ENCODE measurements around the gene YWHAH. TPM values are rescaled to one million over a fixed set of nuclear protein-coding genes. Genes with fewer than 3 reads are reported as not detected.

Gene YWHAH
- total RNA-seq, 1 experiment from 2014 or later: 64.2 TPM

GRCh38 chr22:31926024-31926423 lies 18.3 kb upstream of the YWHAH start:
- Mint-ChIP-seq H3K4me1 (ENCODE audit: insufficient read depth, unreplicated experiment) (no peaks in the 10 kb centered on the region), H3K9me3 (ENCODE audit: unreplicated experiment) (peaks cover 8% of the 10 kb centered on the region), H3K27me3 (ENCODE audit: insufficient read depth, unreplicated experiment) (peaks cover 31% of the 10 kb centered on the region), H3K4me3 (ENCODE audit: unreplicated experiment) (no peak overlapping the region), H3K27ac (ENCODE audit: low read depth, unreplicated experiment) (no peak overlapping the region), H3K36me3 (ENCODE audit: insufficient read depth, unreplicated experiment) (no peaks in the 10 kb centered on the region)
- no peak for TF ChIP-seq CTCF (IDR thresholded peaks at IDR 0.05; ENCODE audit: unreplicated experiment)
- BruUV-seq (replicated peaks): no TSS peak
- ChIA-PET CTCF (no interaction called here), POLR2A (interaction anchor here (0.6 kb wide), 1 partner anchor 35 kb away, joined by 3 read pairs; no protein-coding TSS in a partner anchor)
- intact Hi-C loops (cut with micrococcal nuclease): no loop called here
- DNase-seq (ENCODE audit: unreplicated experiment): no peak

- TF ChIP-seq CTCF (IDR thresholded peaks at IDR 0.05; ENCODE audit: unreplicated experiment): no peak
- Mint-ChIP-seq H3K27ac (ENCODE audit: low read depth, unreplicated experiment) (no peak overlapping the region), H3K4me1 (ENCODE audit: insufficient read depth, unreplicated experiment) (no peaks in the 10 kb centered on the region), H3K27me3 (ENCODE audit: insufficient read depth, unreplicated experiment) (peaks cover 31% of the 10 kb centered on the region), H3K4me3 (ENCODE audit: unreplicated experiment) (no peak overlapping the region), H3K9me3 (ENCODE audit: unreplicated experiment) (peaks cover 8% of the 10 kb centered on the region), H3K36me3 (ENCODE audit: insufficient read depth, unreplicated experiment) (no peaks in the 10 kb centered on the region)
- CTCF ChIA-PET: no interaction called here
- POLR2A ChIA-PET: interaction anchor here (0.6 kb wide), 1 partner anchor 115 kb away, joined by 3 read pairs; no protein-coding TSS in a partner anchor
- intact Hi-C loops (cut with micrococcal nuclease): no loop called here
- no TSS peak for BruUV-seq (replicated peaks)
- DNase-seq (ENCODE audit: unreplicated experiment): peak; percentile 16
Measured at GRCh38 chr22:31926969-31927368, 17.4 kb upstream of the YWHAH start.

- intact Hi-C loops (cut with micrococcal nuclease): no loop called here
- CTCF ChIA-PET: no interaction called here
- POLR2A ChIA-PET: interaction anchor here (0.6 kb wide), 1 partner anchor 115 kb away, joined by 3 read pairs; no protein-coding TSS in a partner anchor
Measured at GRCh38 chr22:31927562-31927961, 16.8 kb upstream of the YWHAH start.

GRCh38 chr22:31929167-31929930 lies 15.0 kb upstream of the YWHAH start:
- ChIA-PET CTCF (interaction anchor here (0.5 kb wide), 1 partner anchor 249 kb away, joined by 5 read pairs; no protein-coding TSS in a partner anchor), POLR2A (no interaction called here)
- intact Hi-C loops (cut with micrococcal nuclease): no loop called here
- no TSS peak for BruUV-seq (replicated peaks)
- Mint-ChIP-seq H3K27me3 (ENCODE audit: insufficient read depth, unreplicated experiment) (peaks cover 44% of the 10 kb centered on the region), H3K9me3 (ENCODE audit: unreplicated experiment) (peaks cover 8% of the 10 kb centered on the region), H3K27ac (ENCODE audit: low read depth, unreplicated experiment) (no peak overlapping the region), H3K36me3 (ENCODE audit: insufficient read depth, unreplicated experiment) (no peaks in the 10 kb centered on the region), H3K4me1 (ENCODE audit: insufficient read depth, unreplicated experiment) (no peaks in the 10 kb centered on the region), H3K4me3 (ENCODE audit: unreplicated experiment) (no peak overlapping the region)
- no peak for TF ChIP-seq CTCF (IDR thresholded peaks at IDR 0.05; ENCODE audit: unreplicated experiment)
- DNase-seq (ENCODE audit: unreplicated experiment): no peak

More at GRCh38 chr22:31927562-31927961, 16.8 kb upstream of the YWHAH start:
- no TSS peak for BruUV-seq (replicated peaks)
- no peaks in the 10 kb centered on the region for H3K36me3 Mint-ChIP-seq (ENCODE audit: insufficient read depth, unreplicated experiment)
- DNase-seq (ENCODE audit: unreplicated experiment): no peak
- H3K27ac Mint-ChIP-seq (ENCODE audit: low read depth, unreplicated experiment): no peak overlapping the region
- no peak overlapping the region for H3K4me3 Mint-ChIP-seq (ENCODE audit: unreplicated experiment)
- peaks cover 31% of the 10 kb centered on the region for H3K27me3 Mint-ChIP-seq (ENCODE audit: insufficient read depth, unreplicated experiment)
- H3K9me3 Mint-ChIP-seq (ENCODE audit: unreplicated experiment): peaks cover 8% of the 10 kb centered on the region
- TF ChIP-seq CTCF (IDR thresholded peaks at IDR 0.05; ENCODE audit: unreplicated experiment): no peak
- no peaks in the 10 kb centered on the region for H3K4me1 Mint-ChIP-seq (ENCODE audit: insufficient read depth, unreplicated experiment)

All from MCF 10A (cell line).